Right cardiac atrium (tissue), 5 donors: ENCODE measurements around the gene AMZ2. TPM values are rescaled to one million over a fixed set of nuclear protein-coding genes. Genes with fewer than 3 reads are reported as not detected.

Experiments
- ATAC-seq, 2 donors: fragments of 200-7000 bp; cut with Tn5 transposase; one replicate each; pipeline versions ENCODE4 v1.8.0 to v1.9.1; 2020; ENCODE audit warnings: moderate library complexity in 2 of 2, mild to moderate bottlenecking in 1 of 2
- DNase-seq, 3 donors: peaks; one replicate each; pipeline ENCODE4 v3.0.0-alpha.2; 2020
- H3K27ac ChIP-seq: one replicate; pipeline ENCODE4 v1.5.1; 2013; ENCODE audit warnings: mild to moderate bottlenecking, low read length, control low read depth, moderate library complexity
- H3K27me3 ChIP-seq: one replicate; pipeline ENCODE4 v1.6.1; 2013; ENCODE audit not compliant: control insufficient read depth, insufficient read depth
- H3K4me1 ChIP-seq: one replicate; pipeline ENCODE4 v1.6.1; 2013; ENCODE audit warnings: low read length; ENCODE audit not compliant: control insufficient read depth, insufficient read depth
- H3K4me3 ChIP-seq: one replicate; pipeline ENCODE4 v1.5.1; 2013; ENCODE audit warnings: low read length, control low read depth
- H3K9me3 ChIP-seq: one replicate; pipeline ENCODE4 v1.6.1; 2013; ENCODE audit warnings: low read length; ENCODE audit not compliant: control insufficient read depth
- WGBS: extraction: QIAGEN DNeasy Blood & Tissue Kit; methylation state at CpG from one replicate; pipeline ENCODE4 v1.1.7; 2013; 5-methylcytosine and 5-hydroxymethylcytosine counted together
- intact Hi-C, 4 donors: fragments of 100-400 bp; cut with DNase I; formaldehyde crosslinking; loops; one replicate each; pipeline versions ENCODE4 v1.11.0 to v1.14.0; 2022 to 2023
- polyA plus RNA-seq: library from polyadenylated mRNA; stranded (reverse); fragments of 200-250 nt; gene quantifications from one replicate; pipeline ENCODE4 v1.2.3, GENCODE V29; 2013
- total RNA-seq, 4 donors: library from RNA; stranded (reverse); fragmentation: NEBNext Ultra II Directional; extraction: Animal tissue kit (Norgen Biotek cat#: 25700); gene quantifications; one replicate each; pipeline ENCODE4 v1.2.1, GENCODE V29; 2021
- donor health status: healthy with polysubstance abuse.
- donor health status: DM: no; HTN: yes; CAD: no.
- donor health status: DM: no; HTN: no; CAD: no.
- donor health status: DM: no; HTN: yes; CAD: no; lungs with severe emphysema.
- donor health status: DM: yes; HTN: yes; CAD: no.

AMZ2 gene
- total and polyA plus RNA-seq, 5 donors: 73.9 to 98.3 (median 95.1) TPM

- intact Hi-C loops: no loop called here
- WGBS: 2% methylated on average over 76 of the region's 76 CpGs
Observed at GRCh38 chr17:68291836-68292688, 44.2 kb downstream of the AMZ2 start.

GRCh38 chr17:68292689-68293040, 44.8 kb downstream of the AMZ2 start:
- Histone ChIP-seq H3K9me3 (no peaks in the 10 kb centered on the region), H3K4me1 (peaks cover 4% of the 10 kb centered on the region), H3K27me3 (no peaks in the 10 kb centered on the region), H3K27ac (no peak overlapping the region), H3K4me3 (no peak overlapping the region)
- intact Hi-C loops: no loop called here
- ATAC-seq (no peak), DNase-seq (no peak)
- WGBS: 46% methylated on average over 9 of the region's 9 CpGs

More at GRCh38 chr17:68291836-68292688, 44.2 kb downstream of the AMZ2 start:
- DNase-seq: peak; percentile 76 to 92 (median 90)
- H3K4me1 ChIP-seq: peaks cover 4% of the 10 kb centered on the region
- peak; percentile 74 to 77 for ATAC-seq
- H3K9me3 ChIP-seq: no peaks in the 10 kb centered on the region
- no peaks in the 10 kb centered on the region for H3K27me3 ChIP-seq
- peak overlapping the region; percentile 50 for H3K4me3 ChIP-seq
- H3K27ac ChIP-seq: no peak overlapping the region

DNA sequence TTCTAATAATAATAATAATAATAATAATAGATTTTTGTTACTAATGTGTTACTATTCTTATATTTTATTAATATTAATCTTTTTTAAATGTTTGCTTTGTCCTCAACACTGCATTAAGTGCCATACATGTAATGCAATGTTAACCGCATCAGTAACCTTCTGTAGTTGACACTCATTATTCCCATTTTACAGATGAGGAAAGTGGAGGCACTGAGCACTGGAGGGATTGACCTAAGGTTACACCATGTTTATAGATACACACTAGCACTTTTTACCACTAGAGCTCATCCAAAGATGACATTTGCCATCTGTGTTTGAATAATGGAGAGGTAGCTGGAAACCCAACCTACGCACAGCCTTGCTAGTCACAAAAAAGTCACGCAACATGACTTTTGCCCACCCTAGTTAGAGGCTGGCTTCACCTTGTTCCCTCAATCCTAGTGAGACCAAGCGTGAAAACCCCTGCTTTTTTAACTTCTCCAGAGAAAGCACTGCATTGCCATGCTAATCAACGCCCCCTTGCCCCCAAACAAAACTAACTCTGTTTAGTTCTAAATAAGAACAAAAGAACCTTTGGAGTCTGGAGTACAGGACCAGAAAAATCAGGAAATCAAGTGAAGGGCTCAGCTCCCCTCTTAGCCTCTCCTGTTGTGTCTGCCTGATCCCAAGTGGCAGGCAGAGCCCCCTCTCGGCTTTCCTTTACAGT, 45.8 kb downstream of the AMZ2 start:
- intact Hi-C loops: no loop called here
- no peaks in the 10 kb centered on the region for H3K27me3 ChIP-seq
- WGBS: 94% methylated on average over 6 of the region's 6 CpGs
- peaks cover 4% of the 10 kb centered on the region for H3K4me1 ChIP-seq
- no peak overlapping the region for H3K27ac ChIP-seq
- no peak overlapping the region for H3K4me3 ChIP-seq
- H3K9me3 ChIP-seq: no peaks in the 10 kb centered on the region
- DNase-seq: no peak
- ATAC-seq: no peak

- Histone ChIP-seq H3K27me3 (no peaks in the 10 kb centered on the region), H3K9me3 (no peaks in the 10 kb centered on the region), H3K4me1 (peaks cover 4% of the 10 kb centered on the region), H3K4me3 (no peak overlapping the region), H3K27ac (no peak overlapping the region)
- no peak for ATAC-seq
- DNase-seq: no peak
- intact Hi-C loops: no loop called here
- WGBS: 82% methylated on average over 3 of the region's 3 CpGs
Observed at GRCh38 chr17:68294196-68294555, 46.3 kb downstream of the AMZ2 start.

DNA sequence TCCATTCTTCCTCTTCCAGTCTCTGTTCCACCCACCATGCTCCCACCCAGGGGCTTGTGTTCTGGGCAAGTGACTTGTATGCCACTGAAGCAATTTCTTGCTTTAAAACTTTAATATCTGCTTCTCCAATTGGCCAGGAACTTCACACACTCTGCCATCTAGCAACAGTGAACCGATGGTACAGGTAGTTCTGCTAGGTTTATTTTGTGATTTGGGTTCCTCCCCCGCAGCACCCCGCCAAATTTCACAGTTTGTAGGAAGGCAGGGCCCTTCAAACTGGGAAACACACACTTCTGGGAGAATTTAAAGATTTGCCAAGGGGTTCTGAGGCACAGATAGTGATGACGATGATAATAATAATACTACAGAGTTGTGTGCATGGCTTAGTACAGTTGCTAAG, 46.8 kb downstream of the AMZ2 start:
- peaks cover 4% of the 10 kb centered on the region for H3K4me1 ChIP-seq
- H3K27ac ChIP-seq: no peak overlapping the region
- intact Hi-C loops: no loop called here
- DNase-seq (no peak), ATAC-seq (no peak)
- H3K4me3 ChIP-seq: no peak overlapping the region
- WGBS: 89% methylated on average over 4 of the region's 4 CpGs
- H3K27me3 ChIP-seq: no peaks in the 10 kb centered on the region
- H3K9me3 ChIP-seq: no peaks in the 10 kb centered on the region

DNA sequence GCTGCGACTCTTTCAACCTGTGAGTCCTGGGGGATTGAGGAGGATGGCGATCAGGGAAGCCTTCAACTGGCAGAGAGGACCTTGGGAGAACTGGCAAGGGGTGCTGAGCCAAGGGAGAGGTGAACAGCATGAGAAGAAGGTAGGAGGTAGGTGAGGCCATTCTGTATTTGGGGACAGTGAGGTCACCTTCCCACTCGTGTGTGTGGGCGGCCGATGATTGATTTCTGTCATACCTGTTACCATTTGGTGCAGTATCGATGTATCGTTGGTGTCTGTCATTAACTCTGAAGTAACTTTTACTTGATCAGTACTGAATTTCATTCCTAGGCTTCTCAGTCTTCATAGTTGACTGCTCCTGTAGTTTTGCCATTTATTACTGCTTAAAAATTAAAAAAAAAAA, 47.2 kb downstream of the AMZ2 start:
- WGBS: 90% methylated on average over 7 of the region's 7 CpGs
- ATAC-seq (no peak), DNase-seq (no peak)
- peaks cover 4% of the 10 kb centered on the region for H3K4me1 ChIP-seq
- no peaks in the 10 kb centered on the region for H3K27me3 ChIP-seq
- no peak overlapping the region for H3K27ac ChIP-seq
- intact Hi-C loops: no loop called here
- no peaks in the 10 kb centered on the region for H3K9me3 ChIP-seq
- no peak overlapping the region for H3K4me3 ChIP-seq

GRCh38 chr17:68296217-68297191, 48.7 kb downstream of the AMZ2 start:
- WGBS: 89% methylated on average over 18 of the region's 18 CpGs
- ATAC-seq: no peak
- intact Hi-C loops: no loop called here
- H3K27me3 ChIP-seq: no peaks in the 10 kb centered on the region
- peaks cover 2% of the 10 kb centered on the region for H3K4me1 ChIP-seq
- no peak for DNase-seq
- H3K9me3 ChIP-seq: no peaks in the 10 kb centered on the region
- no peak overlapping the region for H3K4me3 ChIP-seq
- no peak overlapping the region for H3K27ac ChIP-seq

DNA sequence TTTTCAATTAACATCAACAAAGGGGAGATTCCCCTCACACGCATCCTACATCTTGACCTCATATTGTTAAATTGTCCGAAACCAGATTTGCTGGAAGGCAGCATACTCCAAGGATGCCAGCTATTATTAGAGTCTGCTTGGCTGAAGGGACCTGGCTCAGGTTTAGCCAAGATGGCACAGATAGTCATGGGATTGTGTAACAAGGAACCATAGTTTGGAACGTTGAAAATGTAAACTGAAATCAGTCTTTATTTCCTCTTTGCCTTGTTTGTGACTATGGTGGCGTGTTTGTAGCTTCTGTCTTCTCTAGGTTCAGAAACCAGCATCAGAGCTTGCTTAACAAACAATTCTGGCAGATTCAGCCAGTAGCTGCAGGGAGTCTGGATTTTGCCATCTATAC, 49.4 kb downstream of the AMZ2 start:
- intact Hi-C loops: no loop called here
- H3K9me3 ChIP-seq: no peaks in the 10 kb centered on the region
- H3K4me1 ChIP-seq: peaks cover 2% of the 10 kb centered on the region
- no peak overlapping the region for H3K4me3 ChIP-seq
- DNase-seq (no peak), ATAC-seq (no peak)
- no peaks in the 10 kb centered on the region for H3K27me3 ChIP-seq
- no peak overlapping the region for H3K27ac ChIP-seq
- 77% methylated on average over 4 of the region's 4 CpGs for WGBS

DNA sequence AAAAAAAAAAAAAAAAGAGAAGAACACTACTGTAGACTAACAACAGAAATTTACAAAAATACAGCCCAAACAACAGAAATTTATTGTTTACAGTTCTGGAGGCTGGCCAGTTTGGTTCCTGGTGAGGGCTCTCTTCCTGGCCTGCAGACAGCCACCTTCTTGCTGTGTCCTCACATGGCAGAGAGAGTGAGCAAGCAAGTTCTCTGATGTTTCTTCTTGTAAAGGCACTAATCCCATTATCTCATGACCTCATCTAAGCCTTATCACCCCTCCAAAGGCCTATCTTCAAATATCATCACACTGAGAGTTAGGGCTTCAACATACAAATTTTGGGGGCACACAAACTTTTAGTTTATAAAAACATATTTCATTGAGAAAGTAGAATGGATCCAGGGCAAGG, 50.8 kb downstream of the AMZ2 start:
- H3K4me3 ChIP-seq: no peak overlapping the region
- DNase-seq: no peak
- H3K27ac ChIP-seq: no peak overlapping the region
- H3K4me1 ChIP-seq: no peaks in the 10 kb centered on the region
- ATAC-seq: no peak
- intact Hi-C loops: no loop called here
- H3K27me3 ChIP-seq: no peaks in the 10 kb centered on the region
- no peaks in the 10 kb centered on the region for H3K9me3 ChIP-seq

- no peak overlapping the region for H3K27ac ChIP-seq
- no peak overlapping the region for H3K4me3 ChIP-seq
- intact Hi-C loops: no loop called here
- no peaks in the 10 kb centered on the region for H3K9me3 ChIP-seq
- H3K4me1 ChIP-seq: no peaks in the 10 kb centered on the region
- 96% methylated on average over 3 of the region's 3 CpGs for WGBS
- H3K27me3 ChIP-seq: no peaks in the 10 kb centered on the region
- DNase-seq (no peak), ATAC-seq (no peak)
Observed at GRCh38 chr17:68299817-68300216, 52.0 kb downstream of the AMZ2 start.
